CD4-positive, alpha-beta T cell treated with Interleukin-6 for 4 hours (primary cell): ENCODE data around the gene LIMA1.
"Not testable (repeated sequence)": the region's sequence is repeated elsewhere in the genome, so short reads cannot be mapped to it uniquely, and the experiment has no call there.

Experiments
- DNase-seq: peaks from one replicate; pipeline ENCODE4 v3.0.0-alpha.2; 2020; ENCODE audit warnings: mixed read lengths

LIMA1 gene

GRCh38 chr12:50283229-50283923 is at the start of gene LIMA1:
Gene LIMA1 (minus strand): TSS chr12:50283520. CDS start chr12:50248751, 34,769 bp downstream.
- peak; percentile 95 for DNase-seq

GRCh38 chr12:50331745-50332144 is 48.4 kb upstream of the LIMA1 start:
- no peak for DNase-seq

GRCh38 chr12:50328664-50329063 is 45.3 kb upstream of the LIMA1 start:
- not testable (repeated sequence) for DNase-seq

GRCh38 chr12:50326590-50327284 is 43.4 kb upstream of the LIMA1 start:
- no peak for DNase-seq

- no peak for DNase-seq
Measured at GRCh38 chr12:50325890-50326391, 42.6 kb upstream of the LIMA1 start.

GRCh38 chr12:50324770-50325169 is 41.5 kb upstream of the LIMA1 start:
- not testable (repeated sequence) for DNase-seq

- DNase-seq, result not testable (repeated sequence)
Measured at GRCh38 chr12:50324077-50324476, 40.8 kb upstream of the LIMA1 start.

GRCh38 chr12:50322206-50322605 is 38.9 kb upstream of the LIMA1 start:
- no peak for DNase-seq

- no peak for DNase-seq
Measured at GRCh38 chr12:50317203-50317602, 33.9 kb upstream of the LIMA1 start.

- DNase-seq, result no peak
Measured at GRCh38 chr12:50315803-50316202, 32.5 kb upstream of the LIMA1 start.

GRCh38 chr12:50314636-50315312 is 31.5 kb upstream of the LIMA1 start:
- no peak for DNase-seq

GRCh38 chr12:50313971-50314370 is 30.7 kb upstream of the LIMA1 start:
- DNase-seq, result not testable (repeated sequence)

GRCh38 chr12:50313256-50313931 is 30.1 kb upstream of the LIMA1 start:
- DNase-seq, result no peak

GRCh38 chr12:50311858-50312609 is 28.7 kb upstream of the LIMA1 start:
- not testable (repeated sequence) for DNase-seq

GRCh38 chr12:50309950-50310349 is 26.6 kb upstream of the LIMA1 start:
- DNase-seq, result no peak

GRCh38 chr12:50302686-50303085 is 19.4 kb upstream of the LIMA1 start:
- no peak for DNase-seq

GRCh38 chr12:50297996-50298395 is 14.7 kb upstream of the LIMA1 start:
- DNase-seq, result no peak

- no peak for DNase-seq
Measured at GRCh38 chr12:50297027-50297426, 13.7 kb upstream of the LIMA1 start.

GRCh38 chr12:50296554-50296953 is 13.2 kb upstream of the LIMA1 start:
- no peak for DNase-seq

GRCh38 chr12:50291377-50291776 is 8.1 kb upstream of the LIMA1 start:
- no peak for DNase-seq

GRCh38 chr12:50290692-50291091 is 7.4 kb upstream of the LIMA1 start:
- not testable (repeated sequence) for DNase-seq

- no peak for DNase-seq
Measured at GRCh38 chr12:50287271-50287670, 4.0 kb upstream of the LIMA1 start.
